Neural cell (in vitro differentiated cells): Measurements from ENCODE around the gene CNTN4. TPM values are rescaled to one million over a fixed set of nuclear protein-coding genes. Genes with fewer than 3 reads are reported as not detected.

Experiments used
- H2AFZ ChIP-seq: fragments of 200-600, 300-800 bp; sonication (generic), shearing (Covaris generic); 2 replicates; pipeline ENCODE4 v1.6.0; 2014; ENCODE audit warnings: low read depth, mild to moderate bottlenecking, antibody characterized with exemption, low read length, moderate library complexity
- H3F3A ChIP-seq: fragments of 200-600 bp; shearing (Covaris generic); 2 replicates; pipeline ENCODE4 v1.6.1; 2016; ENCODE audit warnings: mild to moderate bottlenecking, moderate library complexity, mixed read lengths, antibody characterized with exemption, low read length; ENCODE audit not compliant: insufficient read depth, poor library complexity, severe bottlenecking
- H3K27ac ChIP-seq: fragments of 200-600, 300-800 bp; sonication (generic), shearing (Covaris generic); 2 replicates; pipeline ENCODE4 v1.5.1; 2014; ENCODE audit warnings: mild to moderate bottlenecking, low read length, moderate library complexity
- H3K27me3 ChIP-seq: fragments of 300-800, 200-600 bp; sonication (generic), shearing (Covaris generic); 2 replicates; pipeline ENCODE4 v1.6.0; 2014; ENCODE audit warnings: mild to moderate bottlenecking, low read depth, low read length, moderate library complexity; ENCODE audit not compliant: insufficient read depth
- H3K36me3 ChIP-seq: fragments of 300-800, 200-600 bp; sonication (generic), shearing (Covaris generic); 2 replicates; pipeline ENCODE4 v1.5.1; 2014; ENCODE audit warnings: mild to moderate bottlenecking, antibody characterized with exemption, low read length, moderate library complexity; ENCODE audit not compliant: insufficient read depth
- H3K4me2 ChIP-seq: fragments of 300-800, 200-600 bp; sonication (generic), shearing (Covaris generic); 2 replicates; pipeline ENCODE4 v1.6.0; 2014; ENCODE audit warnings: mild to moderate bottlenecking, low read length
- H3K4me3 ChIP-seq: fragments of 300-800, 200-600 bp; sonication (generic), shearing (Covaris generic); 2 replicates; pipeline ENCODE4 v1.5.1; 2014; ENCODE audit warnings: mild to moderate bottlenecking, low read length, moderate library complexity
- H3K79me2 ChIP-seq: fragments of 200-600 bp; shearing (Covaris generic); replicated peaks from 2 replicates; pipeline ENCODE4 v1.6.0; 2014; ENCODE audit warnings: mild to moderate bottlenecking, low read length, moderate library complexity; ENCODE audit not compliant: insufficient read depth
- H3K9ac ChIP-seq: fragments of 300-800, 200-600 bp; sonication (generic), shearing (Covaris generic); 2 replicates; pipeline ENCODE4 v1.6.1; 2016; ENCODE audit warnings: mild to moderate bottlenecking, low read length, mixed read lengths
- H3K9me2 ChIP-seq: fragments of 200-600 bp; shearing (Covaris generic); 2 replicates; pipeline ENCODE4 v1.6.1; 2016; ENCODE audit warnings: mild to moderate bottlenecking, low read length, mixed read lengths; ENCODE audit not compliant: insufficient read depth
- H3K9me3 ChIP-seq: fragments of 200-600, 300-800 bp; sonication (generic), shearing (Covaris generic); 2 replicates; pipeline ENCODE4 v1.6.1; 2016; ENCODE audit warnings: mild to moderate bottlenecking, mixed run types, low read length, moderate library complexity, mixed read lengths
- H4K20me1 ChIP-seq: fragments of 200-600 bp; shearing (Covaris generic); 2 replicates; pipeline ENCODE4 v1.6.1; 2016; ENCODE audit warnings: mild to moderate bottlenecking, mixed run types; ENCODE audit not compliant: insufficient read depth
- CTCF ChIP-seq: fragments of 450-650 bp; IDR thresholded peaks from 2 replicates; pipeline ENCODE4 v1.5.1; 2014; ENCODE audit warnings: antibody characterized with exemption, mild to moderate bottlenecking, moderate library complexity; ENCODE audit not compliant: poor library complexity, severe bottlenecking
- EP300 ChIP-seq: fragments of 450-650 bp; conservative IDR thresholded peaks from 2 replicates; pipeline ENCODE4 v1.6.1; 2014; ENCODE audit warnings: antibody characterized with exemption, mild to moderate bottlenecking, moderate library complexity; ENCODE audit not compliant: poor library complexity, severe bottlenecking
- EZH2 ChIP-seq: fragments of 200-600, 300-800 bp; shearing (Covaris generic), sonication (generic); IDR thresholded peaks from 2 replicates; pipeline ENCODE4 v1.6.1; 2014; ENCODE audit warnings: antibody characterized with exemption, low read length, borderline replicate concordance, mild to moderate bottlenecking; ENCODE audit not compliant: insufficient read depth, poor library complexity, severe bottlenecking
- MXI1 ChIP-seq: fragments of 450-650 bp; conservative IDR thresholded peaks from 2 replicates; pipeline ENCODE4 v1.6.1; 2014; ENCODE audit warnings: antibody characterized with exemption, mild to moderate bottlenecking; ENCODE audit not compliant: poor library complexity, severe bottlenecking
- POLR2AphosphoS5 ChIP-seq: IDR thresholded peaks from 2 replicates; pipeline ENCODE4 v1.6.1; 2012
- RAD21 ChIP-seq: fragments of 450-650 bp; conservative IDR thresholded peaks from 2 replicates; pipeline ENCODE4 v1.6.1; 2014; ENCODE audit warnings: antibody characterized with exemption, mild to moderate bottlenecking, moderate library complexity
- SMC3 ChIP-seq: fragments of 450-650 bp; conservative IDR thresholded peaks from 2 replicates; pipeline ENCODE4 v1.6.1; 2014; ENCODE audit warnings: antibody characterized with exemption, mild to moderate bottlenecking, moderate library complexity; ENCODE audit not compliant: poor library complexity
- TAF1 ChIP-seq: IDR thresholded peaks from 2 replicates; pipeline ENCODE4 v1.6.1; 2012; ENCODE audit warnings: low read depth
- polyA plus RNA-seq: library from polyadenylated mRNA; depleted of rRNA; stranded (reverse); fragments of >200 nt; gene quantifications from 2 replicates; pipeline ENCODE4 v1.2.3, GENCODE V29; 2014
- TF ChIP-seq, protein P1 (sequence below): IDR thresholded peaks from 2 replicates; pipeline ENCODE4 v1.6.1; 2012; ENCODE audit warnings: borderline replicate concordance

Gene CNTN4
- polyA plus RNA-seq, 1 donor from 2014 or later = 10.6 TPM

GRCh38 chr3:2511356-2511755, 412.7 kb downstream of the CNTN4 start:
- Histone ChIP-seq H3K27ac (peak overlapping the region; percentile 29), H3K4me2 (peak overlapping the region; percentile 11)

GRCh38 chr3:2512881-2513280, 414.2 kb downstream of the CNTN4 start:
- Histone ChIP-seq H4K20me1 (no peaks in the 10 kb centered on the region), H3K27ac (no peak overlapping the region), H3K4me3 (peak overlapping the region; percentile 7), H2AFZ (no peak overlapping the region), H3K36me3 (no peaks in the 10 kb centered on the region), H3K9ac (no peak overlapping the region), H3K27me3 (peaks cover 3% of the 10 kb centered on the region), H3K4me2 (no peak overlapping the region), H3K9me3 (no peaks in the 10 kb centered on the region), H3F3A (peaks cover 4% of the 10 kb centered on the region), H3K79me2 (no peaks in the 10 kb centered on the region), H3K9me2 (no peaks in the 10 kb centered on the region)
- no peak for TF ChIP-seq POLR2AphosphoS5
- no peak for TF ChIP-seq EP300
- no peak for TF ChIP-seq SMC3
- no peak for TF ChIP-seq MXI1

More at GRCh38 chr3:2511356-2511755, 412.7 kb downstream of the CNTN4 start:
- H3K9ac ChIP-seq = peak overlapping the region; percentile 7
- no peaks in the 10 kb centered on the region for H3K9me3 ChIP-seq
- no peaks in the 10 kb centered on the region for H3F3A ChIP-seq
- H3K36me3 ChIP-seq = no peaks in the 10 kb centered on the region
- H3K27me3 ChIP-seq = peaks cover 3% of the 10 kb centered on the region
- no peak overlapping the region for H2AFZ ChIP-seq
- no peaks in the 10 kb centered on the region for H3K79me2 ChIP-seq
- peak; percentile 30 for TF ChIP-seq SMC3
- TF ChIP-seq MXI1 = no peak
- peak; percentile 24 for TF ChIP-seq POLR2AphosphoS5
- TF ChIP-seq RAD21 = peak; percentile 14
- no peaks in the 10 kb centered on the region for H3K9me2 ChIP-seq
- H4K20me1 ChIP-seq = no peaks in the 10 kb centered on the region
- H3K4me3 ChIP-seq = peak overlapping the region; percentile 48

- H3K9me3 ChIP-seq = no peaks in the 10 kb centered on the region
- H3K79me2 ChIP-seq = no peaks in the 10 kb centered on the region
- no peak overlapping the region for H3K4me2 ChIP-seq
- no peak overlapping the region for H3K9ac ChIP-seq
- TF ChIP-seq SMC3 (no peak), CTCF (no peak), EP300 (no peak), RAD21 (no peak), MXI1 (no peak), POLR2AphosphoS5 (no peak), EZH2 (no peak), TAF1 (no peak)
- TF ChIP-seq, protein P1, sequence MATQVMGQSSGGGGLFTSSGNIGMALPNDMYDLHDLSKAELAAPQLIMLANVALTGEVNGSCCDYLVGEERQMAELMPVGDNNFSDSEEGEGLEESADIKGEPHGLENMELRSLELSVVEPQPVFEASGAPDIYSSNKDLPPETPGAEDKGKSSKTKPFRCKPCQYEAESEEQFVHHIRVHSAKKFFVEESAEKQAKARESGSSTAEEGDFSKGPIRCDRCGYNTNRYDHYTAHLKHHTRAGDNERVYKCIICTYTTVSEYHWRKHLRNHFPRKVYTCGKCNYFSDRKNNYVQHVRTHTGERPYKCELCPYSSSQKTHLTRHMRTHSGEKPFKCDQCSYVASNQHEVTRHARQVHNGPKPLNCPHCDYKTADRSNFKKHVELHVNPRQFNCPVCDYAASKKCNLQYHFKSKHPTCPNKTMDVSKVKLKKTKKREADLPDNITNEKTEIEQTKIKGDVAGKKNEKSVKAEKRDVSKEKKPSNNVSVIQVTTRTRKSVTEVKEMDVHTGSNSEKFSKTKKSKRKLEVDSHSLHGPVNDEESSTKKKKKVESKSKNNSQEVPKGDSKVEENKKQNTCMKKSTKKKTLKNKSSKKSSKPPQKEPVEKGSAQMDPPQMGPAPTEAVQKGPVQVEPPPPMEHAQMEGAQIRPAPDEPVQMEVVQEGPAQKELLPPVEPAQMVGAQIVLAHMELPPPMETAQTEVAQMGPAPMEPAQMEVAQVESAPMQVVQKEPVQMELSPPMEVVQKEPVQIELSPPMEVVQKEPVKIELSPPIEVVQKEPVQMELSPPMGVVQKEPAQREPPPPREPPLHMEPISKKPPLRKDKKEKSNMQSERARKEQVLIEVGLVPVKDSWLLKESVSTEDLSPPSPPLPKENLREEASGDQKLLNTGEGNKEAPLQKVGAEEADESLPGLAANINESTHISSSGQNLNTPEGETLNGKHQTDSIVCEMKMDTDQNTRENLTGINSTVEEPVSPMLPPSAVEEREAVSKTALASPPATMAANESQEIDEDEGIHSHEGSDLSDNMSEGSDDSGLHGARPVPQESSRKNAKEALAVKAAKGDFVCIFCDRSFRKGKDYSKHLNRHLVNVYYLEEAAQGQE = no peak
- no peak overlapping the region for H3K27ac ChIP-seq
- peaks cover 4% of the 10 kb centered on the region for H3F3A ChIP-seq
- H3K36me3 ChIP-seq = no peaks in the 10 kb centered on the region
- no peaks in the 10 kb centered on the region for H3K9me2 ChIP-seq
- H3K27me3 ChIP-seq = peaks cover 3% of the 10 kb centered on the region
- no peak overlapping the region for H2AFZ ChIP-seq
- H3K4me3 ChIP-seq = no peak overlapping the region
- H4K20me1 ChIP-seq = no peaks in the 10 kb centered on the region
Measured at GRCh38 chr3:2513986-2514385, 415.3 kb downstream of the CNTN4 start.
